Hepatocyte (in vitro differentiated cells): ENCODE data around the gene DOCK8.

Experiments
- CTCF ChIP-seq: fragments of 200-600 bp; sonication (generic); IDR thresholded peaks from 2 replicates; pipeline ENCODE4 v1.5.1; 2016; ENCODE audit warnings: antibody characterized with exemption, mild to moderate bottlenecking; ENCODE audit not compliant: poor library complexity
- EZH2 ChIP-seq: fragments of 200-600 bp; sonication (generic); IDR thresholded peaks from 2 replicates; pipeline ENCODE4 v1.6.1; 2016; ENCODE audit warnings: antibody characterized with exemption, mild to moderate bottlenecking, borderline replicate concordance
- EZH2phosphoT487 ChIP-seq: fragments of 200-600 bp; sonication (generic); IDR thresholded peaks from one replicate; pipeline ENCODE4 v1.6.1; 2018; ENCODE audit warnings: antibody characterized with exemption, mild to moderate bottlenecking, low read depth, moderate library complexity; ENCODE audit not compliant: unreplicated experiment, severe bottlenecking

- TF ChIP-seq CTCF (no peak), EZH2 (no peak), EZH2phosphoT487 (no peak)
These were observed 104.0 kb downstream of the DOCK8 start for GRCh38 chr9:318646-319045.
